ENCODE results near the gene FAXDC2.

The FAXDC2 gene

GRCh38 chr5:154850255-154851062 is at the start of gene FAXDC2 (continued):
- no peak for TF ChIP-seq ZNF548 (tag by site-specific recombination; IDR thresholded peaks at IDR 0.05)

- H3K27ac ChIP-seq (ENCODE audit: extremely low read depth, low read depth, low read length) = no peak overlapping the region
- ChIA-PET CTCF (no interaction called here), POLR2A (no interaction called here)
- no peak overlapping the region for H3K4me3 ChIP-seq (ENCODE audit: low read depth, low read length)
- H3K36me3 ChIP-seq (ENCODE audit: control insufficient read depth in 2 of 2, insufficient read depth in 1 of 2, low read length in 2 of 2) = peaks cover 49 to 92% of the 10 kb centered on the region in 2 experiments
- no peak for TF ChIP-seq ZNF629 (tag by site-specific recombination; IDR thresholded peaks at IDR 0.05)
- TF ChIP-seq KLF17 (tag by site-specific recombination; IDR thresholded peaks at IDR 0.05) = no peak
- TF ChIP-seq ZNF335 (tag by site-specific recombination; conservative IDR thresholded peaks at IDR 0.05) = no peak
- no peak for TF ChIP-seq ZNF211 (tag by site-specific recombination; IDR thresholded peaks at IDR 0.05; ENCODE audit: low read depth)
- TF ChIP-seq ELK4 (IDR thresholded peaks at IDR 0.05; ENCODE audit: borderline replicate concordance, low read depth, low read length) = no peak
- no peak for TF ChIP-seq ZNF280C (tag by site-specific recombination; IDR thresholded peaks at IDR 0.05)
- TF ChIP-seq ZNF558 (tag by site-specific recombination; IDR thresholded peaks at IDR 0.05) = no peak
- TF ChIP-seq ZNF16 (tag by site-specific recombination; IDR thresholded peaks at IDR 0.05; ENCODE audit: low read depth) = no peak
- TF ChIP-seq ZNF175 (tag by site-specific recombination; IDR thresholded peaks at IDR 0.05) = no peak
- no peak for TF ChIP-seq HOXA7 (CRISPR knock-in tag; IDR thresholded peaks at IDR 0.05; ENCODE audit: borderline replicate concordance)
- H3K9me3 ChIP-seq (ENCODE audit: control insufficient read depth, insufficient read depth, low read depth, low read length) = no peaks in the 10 kb centered on the region
- no peaks in the 10 kb centered on the region for H3K4me1 ChIP-seq (ENCODE audit: control insufficient read depth, insufficient read depth, low read length)
Measured at GRCh38 chr5:154900066-154900465, 49.7 kb upstream of the FAXDC2 start.

GRCh38 chr5:154899151-154899816 is 48.9 kb upstream of the FAXDC2 start:
- Histone ChIP-seq H3K4me1 (ENCODE audit: control insufficient read depth, insufficient read depth, low read length) (no peaks in the 10 kb centered on the region), H3K9me3 (ENCODE audit: control insufficient read depth, insufficient read depth, low read depth, low read length) (no peaks in the 10 kb centered on the region), H3K27ac (ENCODE audit: extremely low read depth, low read depth, low read length) (no peak overlapping the region), H3K36me3 (ENCODE audit: control insufficient read depth in 2 of 2, insufficient read depth in 1 of 2, low read length in 2 of 2) (peaks cover 49 to 89% of the 10 kb centered on the region in 2 experiments), H3K4me3 (ENCODE audit: low read depth, low read length) (no peak overlapping the region)
- ChIA-PET CTCF (no interaction called here), POLR2A (no interaction called here)
- TF ChIP-seq ZNF707 (tag by site-specific recombination; IDR thresholded peaks at IDR 0.05) = no peak
- TF ChIP-seq ZNF558 (tag by site-specific recombination; IDR thresholded peaks at IDR 0.05) = no peak
- no peak for TF ChIP-seq ZNF121 (tag by site-specific recombination; IDR thresholded peaks at IDR 0.05)
- no peak for TF ChIP-seq OVOL3 (tag by site-specific recombination; IDR thresholded peaks at IDR 0.05)
- no peak for TF ChIP-seq ZNF416 (tag by site-specific recombination; IDR thresholded peaks at IDR 0.05)
- TF ChIP-seq ZNF692 (tag by site-specific recombination; IDR thresholded peaks at IDR 0.05) = no peak
- no peak for TF ChIP-seq ZNF394 (tag by site-specific recombination; IDR thresholded peaks at IDR 0.05; ENCODE audit: borderline replicate concordance)
- no peak for TF ChIP-seq ZNF157 (tag by site-specific recombination; IDR thresholded peaks at IDR 0.05)
- TF ChIP-seq ZBTB44 (tag by site-specific recombination; IDR thresholded peaks at IDR 0.05) = no peak
- no peak for TF ChIP-seq ZNF248 (tag by site-specific recombination; IDR thresholded peaks at IDR 0.05)
- no peak for TF ChIP-seq ZNF112 (tag by site-specific recombination; IDR thresholded peaks at IDR 0.05)
- no peak for TF ChIP-seq ZNF341 (tag by site-specific recombination; IDR thresholded peaks at IDR 0.05; ENCODE audit: low read depth)
- TF ChIP-seq ZNF174 (tag by site-specific recombination; IDR thresholded peaks at IDR 0.05) = no peak
- TF ChIP-seq ZNF626 (tag by site-specific recombination; IDR thresholded peaks at IDR 0.05) = no peak

Data from HEK293 (cell line).